Hepatocyte (in vitro differentiated cells): ENCODE results near the gene KCNN2.

Experiments
- CTCF ChIP-seq: fragments of 200-600 bp; sonication (generic); IDR thresholded peaks from 2 replicates; pipeline ENCODE4 v1.5.1; 2016; ENCODE audit warnings: antibody characterized with exemption, mild to moderate bottlenecking; ENCODE audit not compliant: poor library complexity
- EZH2 ChIP-seq: fragments of 200-600 bp; sonication (generic); IDR thresholded peaks from 2 replicates; pipeline ENCODE4 v1.6.1; 2016; ENCODE audit warnings: antibody characterized with exemption, mild to moderate bottlenecking, borderline replicate concordance

- TF ChIP-seq EZH2 = no peak
- TF ChIP-seq CTCF = no peak
Measured at GRCh38 chr5:114438471-114438870, 76.6 kb downstream of the KCNN2 start.
